ENCODE measurements around the gene MTG2. TPM values are rescaled to one million over a fixed set of nuclear protein-coding genes. Genes with fewer than 3 reads are reported as not detected.

Gene MTG2
- total RNA-seq, 1 experiment from 2014 or later: 27.9 TPM

DNA sequence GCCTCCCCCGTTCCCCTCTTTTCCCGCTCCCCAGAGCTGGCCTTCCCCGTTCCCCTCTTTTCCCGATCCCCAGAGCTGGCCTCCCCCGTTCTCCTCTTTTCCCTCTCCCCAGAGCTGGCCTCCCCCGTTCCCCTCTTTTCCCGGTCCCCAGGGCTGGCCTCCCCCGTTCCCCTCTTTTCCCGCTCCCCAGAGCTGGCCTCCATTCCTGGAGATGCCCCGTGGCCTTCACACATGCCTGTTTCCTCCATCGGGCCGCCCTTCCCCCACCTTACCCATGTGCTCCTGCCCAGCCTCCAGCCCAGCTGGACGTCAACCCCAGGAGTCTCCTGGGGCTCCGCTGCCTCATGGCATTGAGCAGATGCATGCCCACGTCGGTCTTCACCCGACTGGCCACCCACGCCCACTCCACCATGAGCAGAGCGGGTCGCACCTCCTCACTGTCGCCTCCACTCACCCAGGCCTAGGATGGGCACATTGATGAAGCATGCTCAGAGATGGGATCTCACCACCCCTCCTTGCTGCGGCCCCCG lies 30.9 kb upstream of the MTG2 start (continued):
- TF ChIP-seq, protein P1, sequence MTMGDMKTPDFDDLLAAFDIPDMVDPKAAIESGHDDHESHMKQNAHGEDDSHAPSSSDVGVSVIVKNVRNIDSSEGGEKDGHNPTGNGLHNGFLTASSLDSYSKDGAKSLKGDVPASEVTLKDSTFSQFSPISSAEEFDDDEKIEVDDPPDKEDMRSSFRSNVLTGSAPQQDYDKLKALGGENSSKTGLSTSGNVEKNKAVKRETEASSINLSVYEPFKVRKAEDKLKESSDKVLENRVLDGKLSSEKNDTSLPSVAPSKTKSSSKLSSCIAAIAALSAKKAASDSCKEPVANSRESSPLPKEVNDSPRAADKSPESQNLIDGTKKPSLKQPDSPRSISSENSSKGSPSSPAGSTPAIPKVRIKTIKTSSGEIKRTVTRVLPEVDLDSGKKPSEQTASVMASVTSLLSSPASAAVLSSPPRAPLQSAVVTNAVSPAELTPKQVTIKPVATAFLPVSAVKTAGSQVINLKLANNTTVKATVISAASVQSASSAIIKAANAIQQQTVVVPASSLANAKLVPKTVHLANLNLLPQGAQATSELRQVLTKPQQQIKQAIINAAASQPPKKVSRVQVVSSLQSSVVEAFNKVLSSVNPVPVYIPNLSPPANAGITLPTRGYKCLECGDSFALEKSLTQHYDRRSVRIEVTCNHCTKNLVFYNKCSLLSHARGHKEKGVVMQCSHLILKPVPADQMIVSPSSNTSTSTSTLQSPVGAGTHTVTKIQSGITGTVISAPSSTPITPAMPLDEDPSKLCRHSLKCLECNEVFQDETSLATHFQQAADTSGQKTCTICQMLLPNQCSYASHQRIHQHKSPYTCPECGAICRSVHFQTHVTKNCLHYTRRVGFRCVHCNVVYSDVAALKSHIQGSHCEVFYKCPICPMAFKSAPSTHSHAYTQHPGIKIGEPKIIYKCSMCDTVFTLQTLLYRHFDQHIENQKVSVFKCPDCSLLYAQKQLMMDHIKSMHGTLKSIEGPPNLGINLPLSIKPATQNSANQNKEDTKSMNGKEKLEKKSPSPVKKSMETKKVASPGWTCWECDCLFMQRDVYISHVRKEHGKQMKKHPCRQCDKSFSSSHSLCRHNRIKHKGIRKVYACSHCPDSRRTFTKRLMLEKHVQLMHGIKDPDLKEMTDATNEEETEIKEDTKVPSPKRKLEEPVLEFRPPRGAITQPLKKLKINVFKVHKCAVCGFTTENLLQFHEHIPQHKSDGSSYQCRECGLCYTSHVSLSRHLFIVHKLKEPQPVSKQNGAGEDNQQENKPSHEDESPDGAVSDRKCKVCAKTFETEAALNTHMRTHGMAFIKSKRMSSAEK (CRISPR knock-in tag; IDR thresholded peaks at IDR 0.05; ENCODE audit: borderline replicate concordance): no peak
- TF ChIP-seq NFATC4 (CRISPR knock-in tag; IDR thresholded peaks at IDR 0.05) (no peak), PRRX2 (CRISPR knock-in tag; IDR thresholded peaks at IDR 0.05) (no peak)

DNA sequence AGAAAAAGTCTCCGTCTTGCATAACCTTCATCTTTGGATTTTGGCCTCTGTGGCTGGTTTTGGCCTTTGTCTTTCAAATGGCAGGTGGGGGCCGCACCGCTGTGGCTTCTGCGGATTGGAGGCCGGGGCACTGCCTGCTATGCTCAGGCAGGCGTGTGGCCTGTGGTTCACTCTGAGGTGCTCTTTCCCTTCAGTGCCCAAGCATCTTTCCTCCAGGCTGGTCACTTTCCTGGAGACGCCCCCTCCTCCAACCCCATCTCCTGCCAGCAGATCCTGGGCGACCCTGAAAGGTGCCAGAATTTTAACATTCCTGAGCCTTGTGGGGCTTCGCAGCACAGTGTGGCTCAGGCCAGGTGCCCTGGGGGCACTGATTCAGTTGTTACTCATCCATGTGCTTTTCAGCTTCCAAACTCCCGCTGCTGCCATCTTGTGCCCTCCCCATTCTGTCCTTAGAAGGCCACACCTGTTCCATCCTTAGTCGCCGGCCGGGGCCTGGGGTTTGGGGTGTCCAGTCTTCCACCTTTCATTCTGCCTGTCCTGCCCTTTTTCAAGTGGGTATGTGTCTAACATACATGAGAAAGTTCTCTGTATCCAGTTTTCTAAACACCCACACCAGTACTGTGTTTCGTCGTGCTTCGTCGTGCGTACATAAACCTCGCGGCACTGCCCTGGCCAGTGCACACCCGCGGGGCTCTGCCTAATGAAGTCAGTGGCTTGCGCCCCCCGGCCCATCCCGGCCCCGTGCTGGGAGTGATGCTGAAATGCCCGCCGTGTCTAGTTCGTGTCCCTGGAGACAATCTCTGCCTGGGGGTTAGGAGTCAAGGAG lies 27.2 kb upstream of the MTG2 start:
- Mint-ChIP-seq H3K4me3 (no peak overlapping the region), H3K36me3 (peaks cover 35% of the 10 kb centered on the region), H3K4me1 (peaks cover 28% of the 10 kb centered on the region), H3K9me3 (peaks cover 8% of the 10 kb centered on the region), H3K27ac (peak overlapping the region; percentile 95), H3K27me3 (ENCODE audit: low read depth) (no peaks in the 10 kb centered on the region)
- POLR2A ChIA-PET: interaction anchor here (0.6 kb wide), 1 partner anchor 214 kb away, joined by 3 read pairs; no protein-coding TSS in a partner anchor
- ATAC-seq (peak; percentile 17; the same call in 1 of the 2 replicates), DNase-seq (ENCODE audit: low spot score) (no peak)
- CTCF ChIA-PET: interaction anchor here (0.6 to 2.1 kb wide), 8 partner anchors 9 to 213 kb away, joined by 3 to 28 read pairs (median 5); partner anchors contain the start of genes PSMA7 and SS18L1
- TF ChIP-seq, protein P2, sequence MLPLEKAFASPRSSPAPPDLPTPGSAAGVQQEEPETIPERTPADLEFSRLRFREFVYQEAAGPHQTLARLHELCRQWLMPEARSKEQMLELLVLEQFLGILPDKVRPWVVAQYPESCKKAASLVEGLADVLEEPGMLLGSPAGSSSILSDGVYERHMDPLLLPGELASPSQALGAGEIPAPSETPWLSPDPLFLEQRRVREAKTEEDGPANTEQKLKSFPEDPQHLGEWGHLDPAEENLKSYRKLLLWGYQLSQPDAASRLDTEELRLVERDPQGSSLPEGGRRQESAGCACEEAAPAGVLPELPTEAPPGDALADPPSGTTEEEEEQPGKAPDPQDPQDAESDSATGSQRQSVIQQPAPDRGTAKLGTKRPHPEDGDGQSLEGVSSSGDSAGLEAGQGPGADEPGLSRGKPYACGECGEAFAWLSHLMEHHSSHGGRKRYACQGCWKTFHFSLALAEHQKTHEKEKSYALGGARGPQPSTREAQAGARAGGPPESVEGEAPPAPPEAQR (CRISPR knock-in tag; IDR thresholded peaks at IDR 0.05): no peak
- TF ChIP-seq CBFB (CRISPR knock-in tag; IDR thresholded peaks at IDR 0.05; ENCODE audit: low read depth) (no peak), TEAD1 (CRISPR knock-in tag; IDR thresholded peaks at IDR 0.05) (no peak), ZNF396 (CRISPR knock-in tag; IDR thresholded peaks at IDR 0.05; ENCODE audit: borderline replicate concordance) (no peak), GTF2I (CRISPR knock-in tag; conservative IDR thresholded peaks at IDR 0.05) (no peak), OVOL2 (CRISPR knock-in tag; IDR thresholded peaks at IDR 0.05; ENCODE audit: borderline replicate concordance) (no peak), SOX15 (CRISPR knock-in tag; IDR thresholded peaks at IDR 0.05) (no peak), ZBTB21 (CRISPR knock-in tag; IDR thresholded peaks at IDR 0.05; ENCODE audit: borderline replicate concordance) (no peak), MXD4 (CRISPR knock-in tag; IDR thresholded peaks at IDR 0.05; ENCODE audit: borderline replicate concordance) (no peak), PRRX2 (CRISPR knock-in tag; IDR thresholded peaks at IDR 0.05) (no peak), FOXJ3 (CRISPR knock-in tag; IDR thresholded peaks at IDR 0.05; ENCODE audit: borderline replicate concordance) (no peak), ZNF121 (CRISPR knock-in tag; IDR thresholded peaks at IDR 0.05) (no peak), NR1H2 (CRISPR knock-in tag; IDR thresholded peaks at IDR 0.05) (no peak), NFE2L1 (CRISPR knock-in tag; IDR thresholded peaks at IDR 0.05) (no peak)
- TF ChIP-seq, protein P3, sequence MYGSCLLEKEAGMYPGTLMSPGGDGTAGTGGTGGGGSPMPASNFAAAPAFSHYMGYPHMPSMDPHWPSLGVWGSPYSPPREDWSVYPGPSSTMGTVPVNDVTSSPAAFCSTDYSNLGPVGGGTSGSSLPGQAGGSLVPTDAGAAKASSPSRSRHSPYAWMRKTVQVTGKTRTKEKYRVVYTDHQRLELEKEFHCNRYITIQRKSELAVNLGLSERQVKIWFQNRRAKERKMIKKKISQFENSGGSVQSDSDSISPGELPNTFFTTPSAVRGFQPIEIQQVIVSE (CRISPR knock-in tag; IDR thresholded peaks at IDR 0.05; ENCODE audit: borderline replicate concordance): no peak
- TF ChIP-seq, protein P4, sequence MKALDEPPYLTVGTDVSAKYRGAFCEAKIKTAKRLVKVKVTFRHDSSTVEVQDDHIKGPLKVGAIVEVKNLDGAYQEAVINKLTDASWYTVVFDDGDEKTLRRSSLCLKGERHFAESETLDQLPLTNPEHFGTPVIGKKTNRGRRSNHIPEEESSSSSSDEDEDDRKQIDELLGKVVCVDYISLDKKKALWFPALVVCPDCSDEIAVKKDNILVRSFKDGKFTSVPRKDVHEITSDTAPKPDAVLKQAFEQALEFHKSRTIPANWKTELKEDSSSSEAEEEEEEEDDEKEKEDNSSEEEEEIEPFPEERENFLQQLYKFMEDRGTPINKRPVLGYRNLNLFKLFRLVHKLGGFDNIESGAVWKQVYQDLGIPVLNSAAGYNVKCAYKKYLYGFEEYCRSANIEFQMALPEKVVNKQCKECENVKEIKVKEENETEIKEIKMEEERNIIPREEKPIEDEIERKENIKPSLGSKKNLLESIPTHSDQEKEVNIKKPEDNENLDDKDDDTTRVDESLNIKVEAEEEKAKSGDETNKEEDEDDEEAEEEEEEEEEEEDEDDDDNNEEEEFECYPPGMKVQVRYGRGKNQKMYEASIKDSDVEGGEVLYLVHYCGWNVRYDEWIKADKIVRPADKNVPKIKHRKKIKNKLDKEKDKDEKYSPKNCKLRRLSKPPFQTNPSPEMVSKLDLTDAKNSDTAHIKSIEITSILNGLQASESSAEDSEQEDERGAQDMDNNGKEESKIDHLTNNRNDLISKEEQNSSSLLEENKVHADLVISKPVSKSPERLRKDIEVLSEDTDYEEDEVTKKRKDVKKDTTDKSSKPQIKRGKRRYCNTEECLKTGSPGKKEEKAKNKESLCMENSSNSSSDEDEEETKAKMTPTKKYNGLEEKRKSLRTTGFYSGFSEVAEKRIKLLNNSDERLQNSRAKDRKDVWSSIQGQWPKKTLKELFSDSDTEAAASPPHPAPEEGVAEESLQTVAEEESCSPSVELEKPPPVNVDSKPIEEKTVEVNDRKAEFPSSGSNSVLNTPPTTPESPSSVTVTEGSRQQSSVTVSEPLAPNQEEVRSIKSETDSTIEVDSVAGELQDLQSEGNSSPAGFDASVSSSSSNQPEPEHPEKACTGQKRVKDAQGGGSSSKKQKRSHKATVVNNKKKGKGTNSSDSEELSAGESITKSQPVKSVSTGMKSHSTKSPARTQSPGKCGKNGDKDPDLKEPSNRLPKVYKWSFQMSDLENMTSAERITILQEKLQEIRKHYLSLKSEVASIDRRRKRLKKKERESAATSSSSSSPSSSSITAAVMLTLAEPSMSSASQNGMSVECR (CRISPR knock-in tag; IDR thresholded peaks at IDR 0.05; ENCODE audit: borderline replicate concordance): no peak
- TF ChIP-seq, protein P5, sequence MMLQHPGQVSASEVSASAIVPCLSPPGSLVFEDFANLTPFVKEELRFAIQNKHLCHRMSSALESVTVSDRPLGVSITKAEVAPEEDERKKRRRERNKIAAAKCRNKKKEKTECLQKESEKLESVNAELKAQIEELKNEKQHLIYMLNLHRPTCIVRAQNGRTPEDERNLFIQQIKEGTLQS (CRISPR knock-in tag; conservative IDR thresholded peaks at IDR 0.05): no peak

Measured in WTC11 (cell line).